EL (cell line): Measurements from ENCODE around the gene DPH7.
"Not testable (repeated sequence)": the region's sequence is repeated elsewhere in the genome, so short reads cannot be mapped to it uniquely, and the experiment has no call there.

ENCODE experiments used
- DNase-seq: peaks from one replicate; pipeline ENCODE4 v3.0.0-alpha.2; 2016

The DPH7 gene

DNA sequence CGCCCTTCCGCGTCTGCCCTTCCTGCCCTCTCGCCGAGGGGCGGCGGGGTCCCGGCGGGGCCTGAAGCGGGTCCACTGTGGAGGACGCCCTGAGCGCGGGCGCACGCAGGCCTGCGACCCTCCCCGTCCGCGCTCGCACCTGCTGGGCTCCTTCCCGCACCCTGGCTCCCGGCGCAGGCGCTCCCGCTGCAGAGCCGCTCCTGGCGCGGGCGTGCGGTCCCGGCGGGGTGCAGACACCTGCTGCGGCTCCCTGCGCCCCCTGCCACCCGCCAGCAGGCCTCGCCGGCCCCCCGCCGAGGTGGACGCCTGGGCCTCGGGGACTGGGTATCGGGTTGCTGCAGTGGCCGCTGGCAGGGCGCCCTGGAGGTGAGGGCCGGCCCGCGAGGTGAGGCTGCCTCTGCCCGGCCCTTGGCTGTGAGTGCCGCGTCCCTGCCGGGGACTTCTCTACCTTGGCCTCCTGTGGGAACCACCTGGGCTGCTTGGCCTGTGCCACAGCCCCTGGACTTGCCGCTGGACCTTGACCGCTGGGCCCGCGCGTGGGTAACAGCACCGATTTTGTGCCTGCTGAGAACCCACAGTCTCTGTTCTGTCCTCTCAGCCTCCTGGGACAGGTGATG, 27.4 kb upstream of the DPH7 start:
- DNase-seq, result no peak

DNA sequence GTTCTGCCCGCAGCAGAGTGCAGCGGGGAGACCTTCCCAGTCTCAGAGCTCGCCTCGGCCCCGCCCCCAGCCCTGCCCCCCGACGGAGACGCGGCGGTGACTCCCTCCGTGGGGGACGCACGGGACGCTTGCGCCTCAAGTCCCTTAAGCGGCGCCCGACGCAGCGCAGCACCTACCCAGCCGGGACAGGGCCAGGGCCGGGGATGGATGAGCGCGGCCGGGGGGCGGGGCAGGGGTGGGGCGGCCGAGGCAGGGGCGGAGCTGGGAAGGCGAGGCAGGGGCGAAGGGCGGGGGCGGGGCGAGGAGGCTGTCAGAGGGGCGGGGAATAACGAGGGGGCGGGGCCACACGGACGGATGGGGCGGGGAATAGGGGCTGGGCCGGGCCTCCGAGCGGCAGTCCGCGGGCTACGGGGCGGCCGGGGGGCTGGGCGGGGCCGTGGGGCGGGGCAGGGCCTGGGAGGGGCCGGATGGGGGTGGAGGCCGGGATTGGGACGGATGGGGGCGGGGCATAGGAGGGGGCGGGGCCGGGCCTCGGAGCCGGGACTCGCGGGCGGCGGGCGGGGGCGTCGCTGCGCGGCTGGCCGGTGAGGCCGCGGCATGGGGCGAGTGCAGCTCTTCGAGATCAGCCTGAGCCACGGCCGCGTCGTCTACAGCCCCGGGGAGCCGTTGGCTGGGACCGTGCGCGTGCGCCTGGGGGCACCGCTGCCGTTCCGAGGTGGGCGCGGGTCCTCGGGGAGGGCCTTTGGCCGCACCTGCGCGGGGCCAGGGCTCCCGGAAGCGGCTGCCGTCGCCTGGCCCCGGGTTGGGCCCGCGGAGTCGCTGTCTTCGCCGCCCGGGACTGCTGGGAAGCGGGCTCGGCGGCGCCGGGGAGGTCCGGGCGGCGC, 26.6 kb upstream of the DPH7 start, which contains the start of gene ARRDC1:
Gene ARRDC1 (plus strand): TSS at position 566 of the 884 bp plus-strand sequence. CDS start 32 bp downstream, at position 598.
- DNase-seq, result peak; percentile 95

DNA sequence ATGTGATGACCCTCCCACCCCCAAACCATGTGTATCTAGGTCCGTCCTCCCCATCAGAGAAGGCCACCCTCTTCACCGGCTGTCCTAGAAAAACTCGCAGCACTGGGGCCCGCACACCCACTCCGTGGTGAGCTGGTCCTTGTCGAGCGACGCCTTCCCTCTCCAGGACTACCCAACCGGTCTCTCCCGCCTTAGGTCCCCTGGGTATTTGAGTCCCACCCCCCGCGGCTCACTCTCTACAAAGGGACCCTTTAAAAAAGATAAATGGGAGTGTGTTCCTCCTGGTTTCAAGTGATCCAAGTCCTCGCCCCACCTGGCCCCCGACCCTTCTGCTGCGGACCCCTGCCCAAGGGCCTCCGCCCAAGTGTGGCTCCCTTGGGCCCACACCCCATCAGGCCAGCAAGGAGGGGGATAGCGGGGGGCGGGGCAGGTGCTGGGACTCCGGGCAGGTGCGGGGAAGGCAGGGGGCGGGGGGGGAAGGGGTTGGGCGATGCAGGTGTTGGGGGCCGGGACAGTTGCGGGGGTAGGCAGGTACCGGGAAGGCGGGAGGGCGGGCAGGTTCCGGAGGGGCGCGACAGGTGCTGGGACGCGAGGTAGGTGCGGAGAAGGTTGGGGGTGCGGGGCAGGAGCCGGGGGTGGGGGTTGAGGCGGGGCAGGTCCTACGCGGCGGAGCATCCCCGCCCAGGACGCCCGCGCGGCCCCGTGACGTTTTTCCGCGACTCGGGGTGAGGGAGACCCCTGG, 25.8 kb upstream of the DPH7 start:
- DNase-seq, result no peak

DNA sequence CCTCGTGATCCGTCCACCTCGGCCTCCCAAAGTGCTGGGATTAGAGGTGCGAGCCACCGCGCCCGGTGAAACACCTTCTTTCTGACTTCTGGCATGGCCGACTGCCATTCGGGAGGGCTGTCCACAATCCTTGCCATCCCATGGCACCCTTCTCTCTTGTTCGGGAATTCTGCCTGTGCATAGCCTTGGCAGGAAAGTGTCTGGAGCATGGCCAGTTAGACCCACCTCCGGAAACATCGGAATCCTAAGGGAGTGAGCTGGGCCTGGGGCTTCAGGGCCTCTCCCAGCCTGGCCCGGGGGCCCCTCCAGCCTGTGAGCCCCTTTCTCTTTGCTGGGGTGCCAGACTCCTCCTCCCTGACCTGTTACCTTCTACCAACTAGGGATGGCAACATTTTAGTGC, 25.2 kb upstream of the DPH7 start:
- no peak for DNase-seq

- no peak for DNase-seq
These were observed 23.9 kb upstream of the DPH7 start for GRCh38 chr9:137602661-137603060.

DNA sequence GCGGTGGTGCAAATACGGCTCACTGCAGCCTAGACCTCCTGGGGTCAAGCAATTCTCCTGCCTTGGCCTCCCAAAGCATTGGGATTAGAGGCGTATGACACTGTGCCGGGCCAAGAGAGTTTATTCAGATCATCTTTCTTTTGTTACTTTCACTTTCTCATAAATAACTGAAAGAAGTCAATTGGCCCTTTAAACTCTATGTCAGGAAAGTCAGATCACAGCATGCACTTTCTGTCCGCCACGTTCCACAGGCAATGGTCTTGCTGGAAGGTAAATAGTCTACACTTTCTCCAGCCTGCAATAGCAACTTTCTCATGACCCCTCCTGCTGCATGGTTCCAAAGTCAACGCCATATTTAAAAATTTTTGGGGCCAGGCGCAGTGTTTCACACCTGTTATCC, 20.2 kb upstream of the DPH7 start:
- no peak for DNase-seq

GRCh38 chr9:137596577-137596976, 17.9 kb upstream of the DPH7 start:
- not testable (repeated sequence) for DNase-seq

DNA sequence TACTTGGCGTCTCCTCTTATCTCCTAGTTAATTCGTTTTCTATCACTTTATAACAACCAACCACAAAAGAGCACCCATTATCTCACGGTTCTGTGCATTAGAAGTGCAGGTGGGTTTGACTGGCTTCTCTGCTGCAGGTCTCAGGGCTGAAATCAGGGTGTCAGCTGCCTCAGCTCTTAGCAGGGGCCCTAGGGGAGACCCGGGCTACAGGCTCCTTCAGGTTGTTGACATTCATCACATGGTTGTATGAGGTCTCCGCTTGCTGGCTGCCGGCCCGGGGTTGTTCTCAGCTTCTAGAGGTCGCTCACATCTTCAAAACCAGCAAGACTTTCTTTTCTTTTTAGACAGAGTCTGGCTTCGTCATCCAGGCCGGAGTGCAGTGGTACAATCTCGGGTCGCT, 14.5 kb upstream of the DPH7 start:
- DNase-seq, result no peak

GRCh38 chr9:137592767-137593166, 14.0 kb upstream of the DPH7 start:
- DNase-seq, result no peak

GRCh38 chr9:137590469-137591383, 12.0 kb upstream of the DPH7 start, which contains the start of gene ZMYND19:
Gene ZMYND19 (minus strand): TSS chr9:137590512. CDS start chr9:137590263, 249 bp downstream.
- peak; percentile 89 for DNase-seq

DNA sequence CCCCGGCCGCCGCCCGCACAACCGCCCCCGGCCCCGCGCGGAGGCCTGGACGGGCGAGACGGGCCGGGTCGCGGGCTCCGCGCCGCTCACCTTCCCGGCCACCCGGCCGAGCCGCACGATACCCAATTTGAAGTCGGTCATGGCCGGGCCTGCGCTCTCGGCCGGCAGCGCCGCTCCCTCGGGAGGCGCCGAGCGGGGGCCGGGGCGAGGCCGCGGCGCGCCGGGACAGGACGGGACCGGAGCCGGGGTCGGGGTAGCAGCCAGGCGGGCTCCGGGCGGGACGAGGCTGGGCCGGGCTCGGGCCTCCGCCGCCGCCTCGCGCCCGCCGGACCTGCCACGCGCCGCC, 11.4 kb upstream of the DPH7 start:
- no peak for DNase-seq

GRCh38 chr9:137589441-137590122, 10.9 kb upstream of the DPH7 start:
- DNase-seq, result peak; percentile 20

- DNase-seq, result no peak
These were observed 10.2 kb upstream of the DPH7 start for GRCh38 chr9:137588891-137589290.

DNA sequence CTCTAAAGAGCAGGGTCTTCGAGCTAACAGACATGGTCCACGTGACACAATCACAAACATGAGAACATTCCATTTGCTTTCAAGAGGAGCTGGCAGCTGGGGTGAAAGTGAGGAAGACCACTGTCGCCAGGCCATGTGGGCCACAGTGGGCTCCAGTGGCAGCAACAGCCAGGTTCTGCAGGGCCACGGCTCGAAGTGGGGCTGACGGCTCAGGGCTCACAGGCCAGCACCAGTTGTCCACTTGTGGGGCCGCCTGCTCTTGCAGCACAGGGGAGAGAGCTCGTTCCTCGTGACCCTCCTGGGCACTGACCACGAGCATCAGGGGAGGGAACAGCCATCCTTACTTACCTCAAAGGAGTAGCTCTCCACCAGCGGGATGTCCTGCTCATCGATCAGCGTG, 9.6 kb upstream of the DPH7 start:
- DNase-seq, result no peak

GRCh38 chr9:137586854-137587253, 8.1 kb upstream of the DPH7 start:
- DNase-seq, result no peak

GRCh38 chr9:137583957-137584356, 5.2 kb upstream of the DPH7 start:
- DNase-seq, result no peak

GRCh38 chr9:137583347-137583746, 4.6 kb upstream of the DPH7 start:
- no peak for DNase-seq

DNA sequence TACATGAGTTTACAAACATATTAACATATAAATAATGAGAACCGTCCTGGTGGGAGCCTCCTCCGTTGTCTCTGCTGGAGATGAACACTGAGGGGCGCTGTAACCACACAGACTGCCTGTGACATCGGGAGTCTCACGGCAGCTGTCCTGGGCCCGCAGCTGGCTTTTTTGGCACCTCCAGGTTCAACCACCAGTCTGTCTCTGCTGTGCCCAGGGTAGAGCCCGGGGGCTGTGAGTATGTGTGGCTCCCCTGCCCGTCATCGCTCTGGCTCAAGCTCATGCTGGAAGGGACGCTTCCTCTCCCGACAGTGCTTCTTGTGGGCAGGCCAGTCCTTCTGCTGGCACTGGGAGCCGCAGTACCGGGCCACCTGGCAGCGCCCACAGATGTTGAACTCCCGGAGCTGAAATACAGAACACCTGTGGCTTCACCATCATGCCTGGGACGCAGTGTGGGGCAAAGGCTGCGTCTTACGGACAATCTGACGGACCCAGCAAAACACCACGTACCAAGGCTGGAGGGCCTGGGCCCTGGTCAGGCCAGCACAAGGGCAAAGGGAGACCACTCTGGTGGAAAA, 3.6 kb upstream of the DPH7 start:
- peak; percentile 23 for DNase-seq

DNA sequence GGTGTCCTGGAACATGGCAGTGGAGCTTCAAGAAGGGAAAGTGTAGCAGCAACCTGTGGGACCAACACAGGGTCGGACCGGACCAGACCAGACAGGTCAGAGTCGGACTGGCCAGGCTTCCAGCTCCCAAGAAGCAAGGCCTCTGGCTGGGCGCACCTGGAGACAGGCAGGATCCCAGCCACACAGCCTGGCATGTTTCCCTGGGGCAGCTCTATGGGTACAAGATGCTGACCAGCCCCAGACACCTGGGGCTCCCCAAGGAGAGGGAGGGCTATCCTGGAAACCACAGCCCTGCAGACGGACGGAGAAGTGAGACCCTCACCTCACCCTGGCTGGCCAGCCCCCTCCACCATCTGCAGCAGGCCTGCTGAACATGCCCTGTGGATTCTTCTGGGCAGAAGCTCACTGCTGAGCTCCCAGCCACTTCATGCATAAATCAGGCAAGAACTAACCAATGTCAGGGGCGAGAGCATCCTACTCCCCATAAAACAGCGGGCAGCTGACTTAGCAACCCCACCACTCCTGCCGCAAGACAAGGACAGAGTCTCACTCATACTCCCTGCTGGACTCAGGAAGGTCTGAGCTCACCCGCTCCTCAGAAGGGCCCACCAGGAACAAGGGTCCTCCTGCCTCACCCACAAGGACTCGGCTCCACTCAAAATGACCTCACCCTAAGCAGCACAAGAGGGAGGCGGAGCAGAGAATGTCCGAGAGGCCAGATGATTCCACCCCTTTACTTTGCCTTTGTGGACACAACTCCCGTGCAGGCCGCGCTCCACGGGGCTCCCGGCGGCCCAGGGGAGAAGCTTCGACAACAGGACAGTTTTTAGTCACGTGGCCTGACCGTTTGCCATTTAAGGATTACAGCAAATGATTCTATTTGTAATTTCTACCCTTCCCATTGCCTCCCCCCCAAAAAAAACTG, 2.9 kb upstream of the DPH7 start:
- DNase-seq, result no peak

DNA sequence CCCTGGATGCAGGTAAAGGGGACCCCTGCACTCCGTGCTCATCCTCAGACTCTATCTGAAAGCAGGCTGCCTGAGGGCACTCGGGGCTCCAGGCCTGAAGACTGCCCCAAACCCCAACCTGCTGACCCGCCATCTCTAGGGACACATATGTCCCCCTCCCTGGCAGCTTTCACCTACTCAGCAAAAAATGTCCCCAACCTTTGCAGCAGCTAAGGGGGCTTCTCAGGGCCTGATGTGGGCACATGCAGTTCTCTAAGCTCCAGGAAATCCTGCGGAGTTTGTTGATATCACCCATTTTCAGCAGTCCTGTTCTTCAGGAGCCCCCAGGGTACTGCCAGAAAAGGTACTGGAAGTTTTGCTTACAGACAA, 2.2 kb upstream of the DPH7 start:
- DNase-seq, result no peak
